Glutamatergic neuron (in vitro differentiated cells): Measurements from ENCODE around the gene SOCS4. TPM values are rescaled to one million over a fixed set of nuclear protein-coding genes. Genes with fewer than 3 reads are reported as not detected.

Source experiments
- DNase-seq: peaks from one replicate; pipeline ENCODE4 v3.0.0; 2022
- H3K27ac Mint-ChIP-seq: one replicate; pipeline ENCODE4 v1.8.0; 2020; ENCODE audit warnings: mild to moderate bottlenecking, mixed read lengths, inconsistent platforms; ENCODE audit not compliant: unreplicated experiment
- H3K27me3 Mint-ChIP-seq: one replicate; pipeline ENCODE4 v1.8.0; 2020; ENCODE audit warnings: mild to moderate bottlenecking, moderate library complexity, mixed read lengths, inconsistent platforms; ENCODE audit not compliant: unreplicated experiment
- H3K36me3 Mint-ChIP-seq: one replicate; pipeline ENCODE4 v1.8.0; 2020; ENCODE audit warnings: mild to moderate bottlenecking, mixed read lengths, inconsistent platforms; ENCODE audit not compliant: unreplicated experiment
- H3K4me1 Mint-ChIP-seq: one replicate; pipeline ENCODE4 v1.8.0; 2020; ENCODE audit warnings: mild to moderate bottlenecking, low read depth, mixed read lengths, inconsistent platforms; ENCODE audit not compliant: unreplicated experiment
- H3K4me3 Mint-ChIP-seq: one replicate; pipeline ENCODE4 v1.8.0; 2020; ENCODE audit warnings: mild to moderate bottlenecking, mixed read lengths, inconsistent platforms; ENCODE audit not compliant: unreplicated experiment
- H3K9me3 Mint-ChIP-seq: one replicate; pipeline ENCODE4 v1.8.0; 2020; ENCODE audit warnings: mild to moderate bottlenecking, moderate library complexity, mixed read lengths, inconsistent platforms; ENCODE audit not compliant: unreplicated experiment
- CTCF ChIP-seq: fragments of 200-600 bp; sonication (generic); IDR thresholded peaks from one replicate; pipeline ENCODE4 v1.5.0; 2021; ENCODE audit not compliant: partially characterized antibody, unreplicated experiment
- total RNA-seq: library from RNA; stranded (reverse); fragmentation: NEBNext Ultra II Directional; extraction: Animal tissue kit (Norgen Biotek cat#: 25700); gene quantifications from one replicate; pipeline ENCODE4 v1.2.1, GENCODE V29; 2021; ENCODE audit not compliant: unreplicated experiment

The SOCS4 gene
- total RNA-seq, 1 donor from 2014 or later: 39.1 TPM

GRCh38 chr14:55051423-55052268, 24.6 kb downstream of the SOCS4 start, which contains the start of gene MAPK1IP1L:
Gene MAPK1IP1L, plus strand, starts transcription at chr14:55051647. Its CDS starts 10,037 bp downstream, at chr14:55061684.
- Mint-ChIP-seq H3K4me1 (peaks cover 18% of the 10 kb centered on the region), H3K4me3 (peak within 1 kb of the TSS; percentile 97), H3K36me3 (no peaks in the 10 kb centered on the region), H3K27ac (peak within 1 kb of the TSS; percentile 92), H3K27me3 (peaks cover 2% of the 10 kb centered on the region), H3K9me3 (peaks cover 7% of the 10 kb centered on the region)
- DNase-seq: peak; percentile 95
- peak; percentile 99 for TF ChIP-seq CTCF

- Mint-ChIP-seq H3K36me3 (no peaks in the 10 kb centered on the region), H3K9me3 (peaks cover 7% of the 10 kb centered on the region), H3K4me3 (peak overlapping the region; percentile 90), H3K27me3 (peaks cover 2% of the 10 kb centered on the region), H3K27ac (peak overlapping the region; percentile 92), H3K4me1 (peaks cover 18% of the 10 kb centered on the region)
- no peak for DNase-seq
- TF ChIP-seq CTCF: no peak
These were observed 25.4 kb downstream of the SOCS4 start for GRCh38 chr14:55052269-55052930.

- H3K4me3 Mint-ChIP-seq: peak overlapping the region; percentile 90
- TF ChIP-seq CTCF: no peak
- DNase-seq: no peak
- H3K27ac Mint-ChIP-seq: peak overlapping the region; percentile 92
- peaks cover 18% of the 10 kb centered on the region for H3K4me1 Mint-ChIP-seq
- H3K9me3 Mint-ChIP-seq: peaks cover 7% of the 10 kb centered on the region
- peaks cover 2% of the 10 kb centered on the region for H3K27me3 Mint-ChIP-seq
- no peaks in the 10 kb centered on the region for H3K36me3 Mint-ChIP-seq
These were observed 26.0 kb downstream of the SOCS4 start for GRCh38 chr14:55053018-55053417.

GRCh38 chr14:55053500-55053899, 26.5 kb downstream of the SOCS4 start:
- Mint-ChIP-seq H3K36me3 (no peaks in the 10 kb centered on the region), H3K9me3 (peaks cover 7% of the 10 kb centered on the region), H3K27me3 (peaks cover 2% of the 10 kb centered on the region), H3K4me1 (peaks cover 18% of the 10 kb centered on the region), H3K4me3 (peak overlapping the region; percentile 90), H3K27ac (peak overlapping the region; percentile 45)
- no peak for DNase-seq
- no peak for TF ChIP-seq CTCF
